RWPE1 (cell line): ENCODE data around the gene OR5K2.

Experiments
- CTCF ChIA-PET: fragments of 350-600 bp; sonication (Branson Sonifier 250); formaldehyde crosslinking; extraction: SDS; loops from one replicate; lab custom pipeline; 2021; lab: Yijun Ruan, JAX
- POLR2A ChIA-PET: fragments of 400-600 bp; formaldehyde crosslinking; extraction: SDS; loops from one replicate; lab custom pipeline; 2020; ENCODE audit warnings: antibody characterized with exemption; ENCODE audit not compliant: low non-redundant PET; lab: Yijun Ruan, JAX
- DNase-seq: peaks from one replicate; pipeline ENCODE4 v3.0.0; 2012; ENCODE audit warnings: low spot score
- H3K27ac ChIP-seq: fragments of 450-650 bp; 2 replicates; pipeline ENCODE4 v1.5.1; 2017
- CTCF ChIP-seq: fragments of 450-650 bp; conservative IDR thresholded peaks from 2 replicates; pipeline ENCODE4 v1.5.1; 2017; ENCODE audit warnings: low read depth, mild to moderate bottlenecking

OR5K2 gene

DNA sequence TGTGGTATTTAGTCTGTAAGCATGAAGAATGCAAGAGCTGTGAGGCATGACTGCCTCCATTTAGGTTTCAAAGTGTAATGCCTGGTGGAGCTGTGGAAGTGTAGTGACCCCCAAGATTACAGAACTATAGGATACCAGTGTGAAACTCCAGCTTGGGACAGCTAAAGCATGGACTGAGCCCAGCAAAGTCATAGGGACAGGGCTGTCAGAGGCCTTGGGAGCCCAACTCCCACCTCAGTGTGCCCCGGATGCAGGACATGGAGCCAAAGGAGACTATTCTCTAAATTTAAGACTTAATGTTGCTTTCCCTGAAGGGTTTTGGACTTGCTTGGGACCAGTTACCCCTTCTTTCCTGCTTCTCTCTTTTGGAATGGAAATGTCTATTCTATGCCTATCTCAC, 45.1 kb downstream of the OR5K2 start:
- ChIA-PET POLR2A (no interaction called here), CTCF (no interaction called here)
- no peak for DNase-seq
- no peak for TF ChIP-seq CTCF
- no peak overlapping the region for H3K27ac ChIP-seq

GRCh38 chr3:98545940-98546339, 48.5 kb downstream of the OR5K2 start:
- CTCF ChIA-PET, result interaction anchor here (1.1 kb wide), 1 partner anchor 506 kb away, joined by 3 read pairs; no protein-coding TSS in a partner anchor

More at GRCh38 chr3:98545940-98546339, 48.5 kb downstream of the OR5K2 start:
- TF ChIP-seq CTCF, result no peak
- POLR2A ChIA-PET, result no interaction called here
- no peak for DNase-seq
- no peak overlapping the region for H3K27ac ChIP-seq
